Measurements from ENCODE around the gene CTNND2.
"Not testable (repeated sequence)": the region's sequence is repeated elsewhere in the genome, so short reads cannot be mapped to it uniquely, and the experiment has no call there.

The CTNND2 gene

GRCh38 chr5:11658376-11658775 lies 245.9 kb downstream of the CTNND2 start:
- no peak for DNase-seq

- DNase-seq, result no peak
Measured at GRCh38 chr5:11656916-11657315, 247.3 kb downstream of the CTNND2 start.

DNA sequence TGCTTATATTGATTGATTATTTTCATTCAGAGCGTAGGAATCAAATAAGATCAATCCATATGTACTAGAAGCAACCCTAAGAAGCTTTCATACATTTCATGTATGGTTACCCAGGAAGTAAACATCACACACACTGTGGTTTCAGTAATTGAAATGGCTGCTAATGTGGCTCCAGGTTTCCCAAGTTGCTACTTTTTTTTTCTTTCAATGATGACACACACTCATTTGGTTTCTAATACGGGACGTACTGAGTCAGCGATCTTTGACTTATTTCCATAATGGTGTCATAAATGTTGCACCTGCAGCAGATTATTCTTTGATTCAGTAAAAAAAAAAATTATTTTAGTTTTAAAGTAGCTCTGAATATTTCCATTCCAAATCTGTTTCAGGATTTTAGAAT lies 248.6 kb downstream of the CTNND2 start:
- DNase-seq, result no peak

DNA sequence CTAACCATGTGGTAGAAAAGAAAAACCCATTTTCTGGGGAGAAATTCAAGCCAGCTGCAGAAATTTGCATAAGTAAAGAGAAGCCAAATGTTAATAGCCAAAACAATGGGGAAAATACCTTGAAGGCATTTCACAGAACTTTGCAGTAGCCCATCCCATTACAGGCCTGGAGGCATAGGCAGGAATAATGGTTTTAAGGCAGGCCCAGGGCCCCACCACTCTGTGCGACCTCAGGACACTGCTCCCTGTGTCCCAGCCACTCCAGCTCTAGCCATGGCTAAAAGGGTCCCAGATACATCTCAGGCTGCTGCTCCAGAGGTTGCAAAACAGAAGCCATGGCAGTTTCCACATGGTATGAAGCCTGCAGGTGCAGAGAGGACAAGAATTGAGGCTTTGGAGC lies 253.3 kb downstream of the CTNND2 start:
- no peak for DNase-seq

- DNase-seq, result no peak
Measured at GRCh38 chr5:11646141-11646540, 258.1 kb downstream of the CTNND2 start.

GRCh38 chr5:11642438-11642837 lies 261.8 kb downstream of the CTNND2 start:
- DNase-seq, result no peak

- DNase-seq, result no peak
Measured at GRCh38 chr5:11640158-11640873, 263.9 kb downstream of the CTNND2 start.

- no peak for DNase-seq
Measured at GRCh38 chr5:11622785-11623184, 281.5 kb downstream of the CTNND2 start.

DNA sequence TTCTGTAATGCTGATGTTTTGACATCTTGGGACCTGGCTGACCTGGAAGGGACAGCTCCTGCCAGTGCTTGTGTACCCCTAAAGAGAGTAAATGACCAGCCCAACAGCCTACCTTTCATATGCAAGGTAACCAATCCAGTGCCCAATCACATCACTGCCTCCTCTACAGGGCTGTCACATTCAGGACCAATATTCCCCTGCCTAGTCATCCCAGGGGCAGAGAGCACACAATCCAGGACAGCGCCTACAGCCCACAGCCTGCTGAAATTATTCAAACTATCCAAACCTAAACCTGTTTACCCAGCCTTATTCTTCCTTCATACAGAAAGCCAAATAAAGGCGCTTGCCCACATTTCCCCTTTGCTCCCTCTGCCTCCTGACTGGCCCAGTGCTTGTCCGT lies 284.1 kb downstream of the CTNND2 start:
- DNase-seq, result no peak

- DNase-seq, result no peak
Measured at GRCh38 chr5:11619339-11620024, 284.8 kb downstream of the CTNND2 start.

DNA sequence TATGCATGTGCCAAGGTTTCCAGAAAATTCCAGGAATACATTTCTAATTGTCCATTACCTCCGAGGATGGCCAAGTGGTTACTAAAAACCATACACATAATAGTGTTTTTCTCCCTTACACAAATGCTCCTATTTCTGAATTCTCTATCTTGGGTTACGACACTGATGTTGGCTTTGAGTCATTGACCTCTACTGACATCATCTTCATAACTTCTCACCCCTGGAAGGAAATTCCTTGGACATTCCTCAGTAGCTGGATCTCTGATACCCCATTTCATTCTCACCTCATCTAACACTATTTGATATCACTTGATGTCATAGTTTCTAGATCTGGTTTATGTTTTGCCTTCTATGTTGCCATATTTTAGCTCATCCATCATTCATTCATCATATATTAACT lies 287.2 kb downstream of the CTNND2 start:
- DNase-seq, result no peak

DNA sequence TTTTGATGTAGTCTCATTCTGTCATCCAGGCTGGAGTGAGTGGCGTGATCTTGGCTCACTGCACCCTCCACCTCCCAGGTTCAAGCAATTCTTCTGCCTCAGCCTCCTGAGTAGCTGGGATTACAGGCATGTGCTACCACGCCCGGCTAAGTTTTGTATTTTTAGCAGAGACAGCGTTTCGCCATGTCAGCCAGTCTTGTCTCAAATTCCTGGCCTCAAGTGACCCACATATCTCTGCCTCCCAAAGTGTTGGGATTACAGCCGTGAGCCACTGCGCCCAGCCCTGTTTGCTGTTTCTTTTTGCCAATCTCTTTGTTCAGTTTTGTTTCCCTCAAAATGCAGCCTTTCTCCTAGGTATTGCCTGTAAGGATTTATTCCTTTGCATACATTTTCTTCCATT lies 287.6 kb downstream of the CTNND2 start:
- not testable (repeated sequence) for DNase-seq

GRCh38 chr5:11611011-11611410 lies 293.2 kb downstream of the CTNND2 start:
- no peak for DNase-seq

- DNase-seq, result no peak
Measured at GRCh38 chr5:11609570-11610303, 294.5 kb downstream of the CTNND2 start.

DNA sequence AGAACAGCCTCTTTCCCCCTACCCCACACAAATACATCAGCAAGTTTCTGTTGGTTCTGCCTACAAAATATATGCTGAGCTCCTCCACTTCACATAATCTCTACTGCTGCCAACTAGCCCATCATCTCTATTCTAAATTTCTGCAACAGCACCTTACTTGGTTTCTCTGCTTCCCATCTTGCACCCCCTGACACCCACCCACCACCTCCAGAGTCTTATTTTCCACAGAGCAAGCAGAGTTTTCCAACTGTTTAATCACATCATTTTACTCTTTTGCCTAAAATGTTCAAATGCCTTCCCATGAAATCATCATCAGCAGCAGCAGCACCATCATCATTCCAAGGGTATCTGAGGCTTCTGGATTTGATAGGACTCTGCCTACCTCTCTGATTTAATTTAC lies 295.7 kb downstream of the CTNND2 start:
- no peak for DNase-seq

- DNase-seq, result no peak
Measured at GRCh38 chr5:11607944-11608483, 296.2 kb downstream of the CTNND2 start.

GRCh38 chr5:11602298-11602697 lies 301.9 kb downstream of the CTNND2 start:
- no peak for DNase-seq

GRCh38 chr5:11599499-11599898 lies 304.7 kb downstream of the CTNND2 start:
- no peak for DNase-seq

GRCh38 chr5:11596657-11597071 lies 307.6 kb downstream of the CTNND2 start:
- no peak for DNase-seq

GRCh38 chr5:11596185-11596584 lies 308.1 kb downstream of the CTNND2 start:
- no peak for DNase-seq

DNA sequence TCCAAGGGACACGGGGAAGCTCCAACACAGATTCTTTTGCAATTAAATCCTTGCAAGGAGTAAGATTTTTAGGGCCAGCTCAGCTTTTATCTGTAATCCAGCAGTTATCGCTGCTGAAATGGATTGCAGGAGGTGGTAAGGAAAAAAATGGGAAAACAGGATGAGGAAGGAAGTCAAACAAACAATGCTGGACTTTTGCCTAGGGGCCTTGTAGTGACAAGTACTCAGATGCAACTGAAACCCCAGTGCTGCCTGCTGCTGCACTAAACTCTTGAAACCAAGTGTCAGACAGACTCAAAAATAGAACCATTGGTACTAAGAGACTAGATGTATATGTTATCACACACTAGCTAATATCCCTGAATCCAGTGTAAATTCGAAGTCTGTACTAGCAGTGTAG lies 309.2 kb downstream of the CTNND2 start:
- no peak for DNase-seq

DNA sequence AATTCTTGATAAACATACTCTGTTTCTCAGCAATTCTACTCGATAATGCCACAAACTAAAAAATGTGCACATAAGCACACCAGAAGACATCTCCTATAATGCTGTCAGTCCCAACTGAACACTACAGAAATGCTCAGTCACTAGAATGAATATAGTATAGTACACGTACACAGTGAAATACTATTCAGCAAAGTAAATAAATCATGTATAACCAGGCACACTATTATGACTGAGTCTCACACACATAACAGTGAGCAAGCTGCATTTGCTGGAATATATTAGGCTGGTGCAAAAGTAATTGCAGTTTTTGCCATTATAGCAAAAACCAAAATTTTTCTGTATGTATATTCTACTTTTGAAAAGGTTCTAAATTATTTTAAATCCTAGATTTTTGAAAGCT lies 310.2 kb downstream of the CTNND2 start:
- DNase-seq, result no peak

GRCh38 chr5:11590475-11590874 lies 313.8 kb downstream of the CTNND2 start:
- no peak for DNase-seq

DNA sequence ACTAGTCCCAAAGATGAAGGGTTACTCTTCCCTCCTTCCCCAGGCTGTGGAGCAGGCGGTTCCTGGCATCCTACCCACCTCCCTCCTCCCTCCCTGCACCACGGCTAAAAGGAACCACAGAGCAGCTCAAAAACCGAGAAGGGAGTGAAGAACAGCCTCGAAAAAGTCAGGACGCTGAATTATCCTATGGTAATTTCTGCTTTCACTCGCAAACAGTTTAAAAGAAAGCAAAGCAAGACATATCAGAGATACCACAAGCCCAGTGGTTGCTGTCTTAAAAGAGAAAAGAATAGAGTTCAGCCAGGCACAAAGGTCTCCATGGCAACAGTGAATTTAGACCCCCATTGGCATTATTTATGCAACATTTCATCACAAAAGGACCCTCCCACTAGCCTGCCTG lies 315.4 kb downstream of the CTNND2 start:
- no peak for DNase-seq
